Suprapubic skin (tissue), 4 donors: Measurements from ENCODE around the gene ZNF579. TPM values are rescaled to one million over a fixed set of nuclear protein-coding genes. Genes with fewer than 3 reads are reported as not detected.

Experiments used
- DNase-seq, 2 donors: peaks; one replicate each; pipeline ENCODE4 v3.0.0-alpha.2; 2019; ENCODE audit warnings: low spot score in 2 of 2
- H3K27ac ChIP-seq: fragments of 200-600 bp; sonication (generic); one replicate; pipeline ENCODE4 v1.5.1; 2019
- H3K27me3 ChIP-seq: fragments of 200-600 bp; sonication (generic); one replicate; pipeline ENCODE4 v1.5.1; 2019
- H3K36me3 ChIP-seq: fragments of 200-600 bp; sonication (generic); one replicate; pipeline ENCODE4 v1.5.1; 2019
- H3K4me1 ChIP-seq: fragments of 200-600 bp; sonication (generic); one replicate; pipeline ENCODE4 v1.5.1; 2019
- H3K4me3 ChIP-seq: fragments of 200-600 bp; sonication (generic); one replicate; pipeline ENCODE4 v1.5.1; 2019; ENCODE audit warnings: mild to moderate bottlenecking
- H3K9me3 ChIP-seq: fragments of 200-600 bp; sonication (generic); one replicate; pipeline ENCODE4 v1.5.1; 2019
- CTCF ChIP-seq, 2 donors: fragments of 200-600 bp in 1 of 2; fragments of 450-650 bp in 1 of 2; sonication (generic) in 1 of 2; IDR thresholded peaks; one replicate each; pipeline ENCODE4 v1.5.1; 2016 to 2019; ENCODE audit warnings: antibody characterized with exemption in 2 of 2, mild to moderate bottlenecking in 1 of 2, moderate library complexity in 1 of 2
- EP300 ChIP-seq: sonication (generic); formaldehyde crosslinking; IDR thresholded peaks from one replicate; pipeline ENCODE4 v1.6.1; 2017; ENCODE audit warnings: antibody characterized with exemption
- POLR2A ChIP-seq, 2 donors: fragments of 450-650 bp; IDR thresholded peaks; one replicate each; pipeline ENCODE4 v1.6.1; 2017; ENCODE audit warnings: antibody characterized with exemption in 2 of 2, mild to moderate bottlenecking in 2 of 2, moderate library complexity in 2 of 2
- POLR2AphosphoS5 ChIP-seq, 3 donors: sonication (generic); formaldehyde crosslinking; IDR thresholded peaks; one replicate each; pipeline ENCODE4 v1.6.1; 2017; ENCODE audit warnings: antibody characterized with exemption in 3 of 3
- WGBS: methylation state at CpG from one replicate; pipeline ENCODE4 v1.1.5; 2018; 5-methylcytosine and 5-hydroxymethylcytosine counted together
- total RNA-seq, 4 donors: library from RNA; depleted of rRNA; stranded (reverse); fragments of >200 nt; gene quantifications; one replicate each; pipeline ENCODE4 v1.1.0, GENCODE V29; 2016

The ZNF579 gene, protein sequence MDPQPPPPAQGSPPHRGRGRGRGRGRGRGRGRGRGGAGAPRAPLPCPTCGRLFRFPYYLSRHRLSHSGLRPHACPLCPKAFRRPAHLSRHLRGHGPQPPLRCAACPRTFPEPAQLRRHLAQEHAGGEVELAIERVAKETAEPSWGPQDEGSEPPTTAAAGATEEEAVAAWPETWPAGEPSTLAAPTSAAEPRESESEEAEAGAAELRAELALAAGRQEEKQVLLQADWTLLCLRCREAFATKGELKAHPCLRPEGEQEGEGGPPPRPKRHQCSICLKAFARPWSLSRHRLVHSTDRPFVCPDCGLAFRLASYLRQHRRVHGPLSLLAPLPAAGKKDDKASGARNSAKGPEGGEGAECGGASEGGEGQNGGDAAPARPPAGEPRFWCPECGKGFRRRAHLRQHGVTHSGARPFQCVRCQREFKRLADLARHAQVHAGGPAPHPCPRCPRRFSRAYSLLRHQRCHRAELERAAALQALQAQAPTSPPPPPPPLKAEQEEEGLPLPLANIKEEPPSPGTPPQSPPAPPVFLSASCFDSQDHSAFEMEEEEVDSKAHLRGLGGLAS
- total RNA-seq: 1 to 10 TPM; 1.8 to 3.1 (median 2.8) TPM

- Histone ChIP-seq H3K4me1 (peaks cover 27% of the 10 kb centered on the region), H3K27me3 (peaks cover under 1% of the 10 kb centered on the region), H3K36me3 (peaks cover 23% of the 10 kb centered on the region), H3K27ac (peak within 1 kb of the TSS; percentile 71), H3K9me3 (no peaks in the 10 kb centered on the region), H3K4me3 (peak within 1 kb of the TSS; percentile 70)
- WGBS: no CpG with 5 or more reads among the region's 24 CpGs
- peak; percentile 89 to 92 for DNase-seq
- TF ChIP-seq CTCF (IDR thresholded peaks at IDR 0.05) (no peak), POLR2AphosphoS5 (IDR thresholded peaks at IDR 0.05) (peak in 1 of 3 donors; percentile 22)
Measured at GRCh38 chr19:55580628-55581144, at the start of gene ZNF579. ZNF579 (minus strand) TSS chr19:55580848; CDS start chr19:55579639, 1,209 bp downstream.

DNA sequence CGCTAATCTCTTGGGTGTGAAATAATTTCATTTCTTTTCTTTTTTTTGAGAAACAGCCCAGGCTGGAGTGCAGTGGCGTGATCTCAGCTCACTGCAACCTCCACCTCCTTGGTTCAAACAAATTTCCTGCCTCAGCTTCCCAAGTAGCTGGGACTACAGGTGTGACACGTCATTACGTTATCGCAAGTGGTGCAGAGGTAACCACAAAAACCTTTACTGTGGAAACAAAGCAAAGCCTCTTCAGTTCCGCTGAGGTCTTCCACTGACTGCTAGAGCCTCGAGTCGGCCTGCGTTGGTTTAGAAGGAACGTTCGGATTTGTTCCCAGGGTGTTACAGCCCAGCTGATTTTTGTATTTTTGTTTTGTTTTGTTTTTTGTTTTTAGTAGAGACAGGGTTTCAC lies 45.7 kb upstream of the ZNF579 start:
- H3K4me1 ChIP-seq: peaks cover 16% of the 10 kb centered on the region
- no peaks in the 10 kb centered on the region for H3K27me3 ChIP-seq
- H3K9me3 ChIP-seq: no peaks in the 10 kb centered on the region
- H3K4me3 ChIP-seq: no peak overlapping the region
- peaks cover 12% of the 10 kb centered on the region for H3K36me3 ChIP-seq
- no peak overlapping the region for H3K27ac ChIP-seq
- no peak for TF ChIP-seq EP300
- WGBS: 87% methylated on average over 11 of the region's 11 CpGs
- no peak for DNase-seq

- TF ChIP-seq CTCF (IDR thresholded peaks at IDR 0.05) (no peak), EP300 (no peak), POLR2AphosphoS5 (IDR thresholded peaks at IDR 0.05) (no peak), POLR2A (IDR thresholded peaks at IDR 0.05) (no peak)
- WGBS: 46% methylated on average over 11 of the region's 11 CpGs
- peak overlapping the region; percentile 97 for H3K27ac ChIP-seq
Measured at GRCh38 chr19:55625004-55625326, 44.3 kb upstream of the ZNF579 start.

DNA sequence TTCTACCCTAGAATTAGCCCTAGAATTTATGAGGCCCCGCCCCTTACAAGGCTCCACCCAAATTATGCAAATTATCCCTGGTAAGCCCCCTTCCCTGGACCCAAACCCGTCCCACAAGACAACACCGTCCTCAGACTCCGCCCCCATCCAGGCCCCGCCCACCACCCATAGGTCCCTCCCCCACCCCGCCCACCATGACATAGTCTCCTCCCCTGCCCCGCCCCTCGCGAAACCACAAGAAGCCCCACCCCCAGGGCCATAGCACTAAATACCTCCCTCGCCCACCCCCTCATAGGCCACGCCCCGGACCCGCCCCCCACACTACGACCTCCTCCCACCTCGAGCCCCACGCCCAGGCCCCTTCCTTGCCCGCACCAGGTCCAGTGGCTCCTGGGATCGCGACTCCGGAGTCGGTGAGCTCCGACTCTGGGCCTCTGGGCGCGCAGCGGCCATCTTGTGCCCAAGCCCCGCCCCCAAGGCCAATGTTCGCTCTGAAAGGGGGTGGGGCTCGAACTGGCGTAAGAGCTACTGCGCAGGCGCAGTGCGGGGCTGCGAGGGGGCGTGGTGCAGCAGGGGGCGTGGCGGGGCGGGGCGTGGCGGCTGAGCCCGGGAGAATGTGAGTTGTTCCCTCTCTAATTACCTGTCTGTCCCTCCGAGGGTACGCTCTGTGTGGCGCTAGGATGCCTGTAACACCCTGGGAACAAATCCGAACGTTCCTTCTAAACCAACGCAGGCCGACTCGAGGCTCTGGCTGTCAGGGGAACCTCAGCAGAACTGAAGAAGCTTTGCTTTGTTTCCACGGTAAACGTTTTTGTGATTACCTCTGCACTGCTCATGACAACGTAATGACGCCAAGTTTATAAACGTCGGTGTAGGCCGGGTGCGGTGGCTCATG lies 43.7 kb upstream of the ZNF579 start, which contains the start of gene ZNF784:
Gene ZNF784 (minus strand): TSS at position 458 of the 895 bp plus-strand sequence. CDS start 5 bp downstream, at position 453.
- no peaks in the 10 kb centered on the region for H3K9me3 ChIP-seq
- peak within 1 kb of the TSS; percentile 62 for H3K4me3 ChIP-seq
- TF ChIP-seq CTCF (IDR thresholded peaks at IDR 0.05) (no peak), EP300 (no peak), POLR2AphosphoS5 (IDR thresholded peaks at IDR 0.05) (peak in 1 of 3 donors; percentile 29), POLR2A (IDR thresholded peaks at IDR 0.05) (no peak)
- peak within 1 kb of the TSS; percentile 97 for H3K27ac ChIP-seq
- H3K27me3 ChIP-seq: no peaks in the 10 kb centered on the region
- peak; percentile 94 to 96 for DNase-seq
- peaks cover 16% of the 10 kb centered on the region for H3K4me1 ChIP-seq
- under 1% methylated on average over 27 of the region's 56 CpGs for WGBS
- H3K36me3 ChIP-seq: peaks cover 14% of the 10 kb centered on the region

More at GRCh38 chr19:55625004-55625326, 44.3 kb upstream of the ZNF579 start:
- Histone ChIP-seq H3K4me3 (peak overlapping the region; percentile 62), H3K27me3 (no peaks in the 10 kb centered on the region), H3K9me3 (no peaks in the 10 kb centered on the region), H3K36me3 (peaks cover 14% of the 10 kb centered on the region), H3K4me1 (peaks cover 16% of the 10 kb centered on the region)
- DNase-seq: no peak

DNA sequence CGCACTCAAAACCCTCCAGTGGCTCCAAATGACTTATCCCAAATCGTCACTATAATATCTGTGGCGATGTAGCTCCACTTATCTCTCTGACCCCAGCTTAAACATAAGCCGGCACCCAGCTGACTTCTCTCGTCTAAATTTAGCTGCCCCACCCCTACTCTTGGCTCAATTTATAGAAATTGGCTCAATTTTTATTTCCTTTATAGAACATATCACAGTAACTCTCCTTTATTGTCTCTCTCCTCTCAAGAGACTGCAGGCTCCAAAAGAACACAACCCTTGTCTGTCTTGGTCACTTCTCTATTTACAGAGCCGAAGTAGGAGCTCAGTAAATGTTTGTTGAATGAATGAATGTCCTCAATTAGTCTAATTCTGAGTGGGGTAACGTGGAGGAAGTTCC lies 42.9 kb upstream of the ZNF579 start:
- DNase-seq: no peak
- 42% methylated on average over 7 of the region's 7 CpGs for WGBS
- Histone ChIP-seq H3K4me1 (peaks cover 16% of the 10 kb centered on the region), H3K4me3 (peak overlapping the region; percentile 62), H3K27me3 (no peaks in the 10 kb centered on the region), H3K36me3 (peaks cover 14% of the 10 kb centered on the region), H3K9me3 (no peaks in the 10 kb centered on the region), H3K27ac (peak overlapping the region; percentile 4)
- TF ChIP-seq CTCF (IDR thresholded peaks at IDR 0.05): no peak
